HPDE6-E6E7 (cell line): ENCODE results near the gene SAMD7.

Experiments
- DNase-seq: peaks from one replicate; pipeline ENCODE4 v3.0.0; 2011; ENCODE audit warnings: missing footprints; ENCODE audit errors: extremely low spot score

Gene SAMD7

GRCh38 chr3:169911272-169911671 lies at the start of gene SAMD7:
Gene SAMD7 (plus strand): TSS chr3:169911572. CDS start chr3:169919499, 7,927 bp downstream.
- no peak for DNase-seq

DNA sequence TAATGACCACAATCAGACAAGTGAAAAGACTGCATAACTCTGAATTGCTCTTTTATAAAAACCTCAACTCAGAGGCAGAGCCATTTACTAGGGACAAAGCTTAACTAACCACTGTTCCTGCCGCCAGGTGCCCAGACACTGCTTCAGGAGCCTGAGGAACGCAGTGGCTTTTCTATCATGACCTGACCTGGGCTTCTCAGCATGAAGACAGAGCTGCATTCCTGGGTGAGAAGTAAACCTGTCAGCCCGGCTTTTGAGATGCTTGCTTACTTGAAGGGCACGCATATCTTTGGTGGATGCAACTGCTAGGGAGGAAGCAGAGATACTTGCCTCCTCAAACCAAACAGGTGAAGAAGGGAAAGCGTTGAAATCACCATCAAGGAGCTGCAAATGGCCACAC lies 49.5 kb upstream of the SAMD7 start:
- no peak for DNase-seq

DNA sequence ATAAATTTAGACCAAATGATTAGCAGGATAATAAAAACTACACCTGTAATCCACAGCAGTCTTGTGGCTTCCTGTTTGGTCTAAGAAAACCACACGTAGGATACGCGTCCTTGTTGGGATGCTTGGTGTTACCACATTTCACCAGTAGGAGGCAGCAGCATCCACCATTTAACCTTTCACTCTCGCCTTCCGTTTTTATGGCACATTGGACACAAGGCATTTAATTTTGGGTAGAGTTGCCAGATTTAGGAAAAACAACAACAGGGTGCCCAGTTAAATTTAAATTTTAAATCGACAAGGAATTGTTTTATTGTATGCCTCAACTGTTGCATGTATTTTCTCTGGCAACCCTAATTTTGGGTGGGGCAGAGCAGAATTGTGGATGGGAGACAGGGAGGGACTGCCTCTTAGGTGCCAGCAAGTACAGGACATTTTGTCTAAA lies 47.9 kb upstream of the SAMD7 start:
- peak; percentile 46 for DNase-seq

- no peak for DNase-seq
These were observed 47.1 kb upstream of the SAMD7 start for GRCh38 chr3:169864270-169864669.

DNA sequence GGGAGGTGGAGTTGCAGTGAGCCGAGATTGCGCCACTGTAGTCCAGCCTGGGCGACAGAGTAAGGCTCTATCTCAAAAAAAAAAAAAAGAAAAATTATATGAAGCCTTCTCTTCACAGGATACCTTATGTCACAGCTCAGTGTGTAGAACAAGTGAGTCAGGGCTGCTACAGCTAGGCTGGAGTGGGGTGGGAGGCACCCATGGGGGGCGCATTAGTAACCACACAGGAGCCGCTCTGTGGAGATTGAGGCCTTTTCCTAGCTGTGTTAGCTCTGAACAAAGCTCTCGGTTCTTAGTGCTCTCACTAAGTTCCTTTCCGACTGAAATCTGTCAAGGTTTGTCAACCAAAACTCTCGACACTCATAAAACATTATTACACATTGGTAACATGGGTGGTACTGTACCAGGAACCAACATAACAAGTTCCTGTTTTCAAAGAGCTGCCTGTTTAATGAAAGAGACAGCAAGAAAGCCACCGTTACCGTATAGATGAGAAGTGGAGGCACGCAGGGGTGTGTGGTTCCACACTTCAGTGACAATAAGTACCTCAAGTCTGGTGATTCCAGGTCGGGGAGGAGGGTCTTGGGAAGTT lies 46.1 kb upstream of the SAMD7 start:
- DNase-seq, result no peak

DNA sequence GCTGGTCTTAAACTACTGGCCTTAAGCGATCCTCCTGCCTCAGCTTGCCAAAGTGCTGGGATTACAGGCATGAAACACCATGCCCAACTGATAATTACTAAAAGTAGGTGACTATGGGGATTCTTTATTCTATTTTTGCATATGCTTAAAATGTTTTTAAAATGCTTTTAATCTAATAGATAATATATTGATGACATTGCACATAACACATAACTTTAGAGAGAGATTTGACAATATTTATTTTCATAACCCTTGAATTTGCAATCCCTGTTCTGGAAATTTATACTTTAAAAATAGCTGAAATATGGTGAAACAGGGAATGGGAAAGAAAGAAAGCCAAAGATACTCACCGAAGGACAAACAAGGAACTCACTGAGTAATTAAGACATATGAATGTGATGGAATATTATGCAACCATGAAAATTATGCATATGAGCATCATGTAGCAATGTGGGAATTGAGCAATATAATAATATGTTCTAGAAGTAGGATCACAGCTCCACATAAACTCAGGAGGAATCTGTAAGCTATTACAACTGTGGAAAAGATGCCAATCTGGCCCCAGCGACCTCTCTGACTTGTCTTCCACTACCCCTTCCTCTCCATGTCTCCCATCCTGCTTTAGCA lies 43.7 kb upstream of the SAMD7 start:
- DNase-seq, result no peak

DNA sequence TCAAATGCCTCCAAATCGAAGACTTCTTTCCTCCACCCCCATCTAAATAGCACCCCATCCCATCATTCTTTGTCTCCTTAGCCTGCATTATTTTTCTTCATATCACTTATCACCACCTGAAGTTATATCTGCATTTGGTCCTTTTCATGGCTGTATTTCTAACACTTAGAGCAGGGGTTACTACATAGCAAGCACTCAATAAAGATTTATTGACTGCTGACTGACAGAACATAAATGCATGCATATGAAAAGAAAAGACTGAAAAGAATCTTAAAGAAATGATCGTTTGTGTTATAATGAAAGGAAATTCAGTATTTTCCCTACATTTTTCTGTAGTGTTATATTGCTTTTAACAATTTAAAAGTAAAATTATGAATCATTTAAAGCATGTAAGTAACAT lies 43.0 kb upstream of the SAMD7 start:
- DNase-seq, result no peak

DNA sequence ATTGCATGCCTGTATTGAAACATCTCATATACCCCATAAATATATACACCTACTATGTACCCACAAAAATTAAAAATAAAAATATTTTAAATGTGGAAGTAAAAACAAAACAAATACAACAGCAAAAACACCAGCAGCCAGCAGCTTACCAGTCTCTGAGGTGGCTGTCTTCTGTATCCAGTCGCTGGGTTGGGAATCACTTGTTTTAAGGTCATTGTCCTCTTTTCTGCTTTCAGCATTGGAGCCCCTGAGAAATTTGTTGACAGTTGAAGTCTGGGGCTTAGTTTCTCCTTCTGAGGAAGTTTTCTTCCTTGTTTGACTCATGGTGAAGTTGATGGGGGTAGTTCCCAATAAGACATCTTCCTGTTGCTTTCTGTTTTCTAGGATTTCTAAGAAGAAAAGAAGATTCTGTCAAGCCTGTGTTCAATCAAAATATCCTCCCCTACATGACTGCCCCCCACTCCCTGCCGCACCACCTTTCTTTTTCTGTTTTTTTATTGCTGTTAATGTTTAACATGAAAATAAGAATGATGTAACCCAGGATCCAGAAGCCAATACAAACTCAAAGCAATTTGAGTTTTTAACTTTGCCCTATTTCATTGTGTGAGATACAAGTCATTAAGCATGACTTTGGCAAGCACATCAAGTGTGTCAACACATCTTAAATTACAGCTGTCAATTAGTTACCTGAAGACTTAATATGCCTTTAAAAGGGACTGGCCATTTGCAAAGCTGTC lies 41.7 kb upstream of the SAMD7 start, which contains the start of gene LRRC31:
LRRC31 (minus strand) TSS at position 452 of the 737 bp plus-strand sequence; CDS start at position 324, 128 bp downstream.
- DNase-seq, result no peak

DNA sequence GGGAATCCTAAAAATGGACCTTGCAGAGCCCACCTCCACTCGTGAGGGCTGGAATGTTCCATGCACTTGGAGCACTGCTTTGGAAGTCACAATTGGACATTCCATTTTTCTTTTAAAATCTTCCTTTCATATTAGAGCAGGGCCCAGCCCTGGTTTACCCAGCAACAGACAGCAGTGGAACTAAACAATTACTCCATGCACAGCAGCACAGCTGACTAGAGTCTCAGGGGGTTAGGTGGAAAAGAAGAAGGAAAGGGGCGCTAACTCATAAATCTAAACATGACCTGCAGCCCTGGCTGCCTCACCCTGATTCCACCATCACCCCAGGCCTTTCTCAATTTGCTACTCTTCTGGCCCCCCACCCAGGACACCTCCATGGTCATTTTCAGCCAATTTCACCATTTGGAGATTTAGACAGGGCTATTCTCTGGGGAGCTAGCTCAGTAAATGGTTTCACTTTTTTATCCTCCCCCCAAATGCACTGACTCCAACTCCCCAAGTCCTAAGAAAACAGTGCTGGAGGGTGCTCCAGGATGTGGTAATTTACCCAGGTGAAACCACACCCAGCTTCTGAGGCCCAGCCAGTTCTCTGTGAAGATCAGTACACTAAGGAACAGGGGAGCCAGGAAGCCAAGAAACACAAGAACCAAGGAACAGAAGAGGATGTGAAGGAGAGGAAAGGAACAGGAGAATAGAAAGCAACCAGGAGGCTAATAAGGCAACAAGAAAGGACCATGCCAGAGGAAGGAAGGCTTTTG lies 40.1 kb upstream of the SAMD7 start:
- DNase-seq, result no peak

- no peak for DNase-seq
These were observed 32.3 kb upstream of the SAMD7 start for GRCh38 chr3:169879013-169879557.

GRCh38 chr3:169879845-169880575 lies 31.4 kb upstream of the SAMD7 start:
- no peak for DNase-seq

DNA sequence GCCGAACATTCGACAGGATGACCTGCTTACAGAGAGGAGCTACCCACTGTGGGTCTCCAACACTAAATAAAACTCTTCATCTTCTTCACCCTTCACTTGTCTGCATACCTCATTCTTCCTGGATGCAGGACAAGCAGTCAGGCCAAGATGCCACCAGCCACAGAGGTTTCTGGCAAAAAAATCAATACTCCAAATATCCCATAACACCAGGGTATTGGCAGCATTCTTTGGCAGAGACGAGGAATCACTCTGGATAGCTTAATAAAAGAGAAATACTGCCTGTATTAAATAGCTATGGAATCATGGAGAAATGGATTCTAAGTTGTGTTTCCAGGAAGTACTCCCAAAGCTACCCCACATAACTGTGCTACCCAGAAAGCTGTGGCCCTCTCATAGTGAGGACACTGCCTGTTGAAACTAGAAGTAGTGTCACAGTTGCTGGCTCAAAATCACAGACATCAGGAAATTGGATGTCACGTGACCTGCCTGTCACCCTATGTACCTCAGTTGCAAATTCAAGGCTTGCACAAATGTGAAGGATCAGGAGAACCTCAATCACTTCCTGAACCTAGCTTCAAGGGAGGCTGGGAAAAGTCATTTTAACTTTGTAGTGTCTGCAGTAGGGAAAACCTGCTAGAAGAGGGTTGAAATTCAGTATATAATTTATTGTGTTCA lies 30.7 kb upstream of the SAMD7 start:
- DNase-seq, result no peak

DNA sequence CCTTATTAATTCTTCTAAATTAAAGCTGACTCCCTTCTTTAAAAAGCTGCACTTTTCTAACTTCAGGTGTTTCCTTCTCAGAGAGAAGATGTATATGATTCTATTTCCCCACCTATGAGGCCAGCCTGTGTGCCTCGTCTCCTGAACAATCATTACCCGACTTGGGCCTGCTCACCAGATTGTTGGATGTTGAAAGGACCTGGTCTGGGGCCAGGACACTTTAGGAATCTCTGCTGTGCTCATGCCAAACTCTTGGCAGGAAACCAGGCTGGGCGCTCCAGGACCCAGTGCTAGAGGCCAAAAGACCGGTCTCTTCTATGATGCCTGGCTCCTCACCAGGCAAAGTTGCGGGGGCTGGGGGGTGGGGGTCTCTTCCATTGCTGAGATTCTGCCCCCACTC lies 24.7 kb upstream of the SAMD7 start:
- DNase-seq, result no peak

GRCh38 chr3:169891886-169892285 lies 19.5 kb upstream of the SAMD7 start:
- no peak for DNase-seq

DNA sequence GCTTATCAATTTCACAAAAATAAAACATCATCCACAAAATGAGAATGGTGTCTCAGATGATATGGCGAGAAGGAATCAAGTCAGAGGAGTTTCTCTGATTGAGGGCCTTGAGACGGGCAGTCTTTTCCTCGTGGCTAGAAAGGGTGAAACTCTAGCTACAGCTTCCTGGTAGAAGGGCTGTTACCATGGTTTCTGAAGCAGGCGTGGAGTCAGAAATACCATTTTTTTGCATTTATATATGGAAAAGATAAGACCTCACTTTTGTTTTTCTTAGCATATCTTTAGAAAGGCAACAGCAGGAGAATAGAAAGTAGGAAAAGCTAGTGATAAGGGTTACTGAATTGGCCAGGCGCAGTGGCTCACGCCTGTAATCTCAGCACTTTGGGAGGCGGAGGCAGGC lies 17.3 kb upstream of the SAMD7 start:
- DNase-seq, result no peak

DNA sequence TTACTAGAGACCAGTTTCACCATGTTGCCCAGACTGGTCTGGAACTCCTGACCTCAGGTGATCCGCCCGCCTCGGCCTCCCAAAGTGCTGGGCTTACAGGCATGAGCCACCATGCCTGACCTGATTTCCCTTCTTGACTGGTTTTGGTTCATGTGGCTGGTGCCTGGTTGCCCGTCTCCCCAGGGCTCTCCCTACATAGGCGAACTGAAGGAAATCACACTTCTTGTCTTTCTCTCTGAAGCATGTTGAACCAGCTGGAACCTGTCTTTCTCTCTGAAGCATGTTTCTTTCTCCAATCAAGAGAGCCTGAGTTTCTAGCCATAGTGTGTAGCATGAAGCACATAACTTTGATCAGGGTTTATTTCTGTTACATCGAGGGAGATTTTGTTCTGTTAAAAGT lies 16.3 kb upstream of the SAMD7 start:
- no peak for DNase-seq

- DNase-seq, result no peak
These were observed 14.1 kb upstream of the SAMD7 start for GRCh38 chr3:169897284-169897683.

DNA sequence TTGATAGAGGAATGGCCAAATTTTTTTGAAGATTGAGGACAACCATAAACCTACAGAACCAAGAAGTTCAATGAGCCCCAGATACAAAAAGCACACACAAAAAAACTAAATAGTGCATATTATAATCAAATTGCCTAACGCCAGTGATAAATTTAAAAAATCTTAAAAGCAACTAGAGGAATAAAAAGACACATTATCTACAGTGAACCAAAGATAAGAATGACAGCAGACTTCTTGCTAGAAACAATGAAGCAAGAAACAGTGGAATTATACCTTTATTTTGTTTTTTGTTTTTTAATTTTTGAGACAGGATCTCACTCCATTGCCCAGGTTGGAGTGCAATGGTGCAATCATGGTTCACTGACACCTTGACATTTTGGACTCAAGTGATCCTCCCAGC lies 9.9 kb upstream of the SAMD7 start:
- no peak for DNase-seq

DNA sequence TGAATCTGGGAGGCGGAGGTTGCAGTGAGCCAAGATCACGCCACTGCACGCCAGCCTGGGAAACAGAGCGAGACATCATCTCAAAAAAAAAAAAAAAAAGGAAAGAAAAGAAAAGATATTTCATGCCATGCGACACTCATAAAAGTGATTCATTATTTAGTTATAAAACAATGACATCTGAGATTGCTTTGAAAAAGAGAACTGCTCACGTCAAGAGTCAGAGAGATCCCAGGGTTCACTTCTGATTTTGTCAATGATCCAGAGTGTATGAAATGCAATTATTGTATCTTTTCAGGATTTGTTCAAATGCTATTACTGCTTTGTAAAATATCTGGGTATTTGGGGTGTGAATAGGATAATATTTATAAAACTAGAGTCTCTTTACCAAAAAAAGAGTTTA lies 6.0 kb upstream of the SAMD7 start:
- no peak for DNase-seq

GRCh38 chr3:169907476-169907875 lies 3.9 kb upstream of the SAMD7 start:
- DNase-seq, result no peak

DNA sequence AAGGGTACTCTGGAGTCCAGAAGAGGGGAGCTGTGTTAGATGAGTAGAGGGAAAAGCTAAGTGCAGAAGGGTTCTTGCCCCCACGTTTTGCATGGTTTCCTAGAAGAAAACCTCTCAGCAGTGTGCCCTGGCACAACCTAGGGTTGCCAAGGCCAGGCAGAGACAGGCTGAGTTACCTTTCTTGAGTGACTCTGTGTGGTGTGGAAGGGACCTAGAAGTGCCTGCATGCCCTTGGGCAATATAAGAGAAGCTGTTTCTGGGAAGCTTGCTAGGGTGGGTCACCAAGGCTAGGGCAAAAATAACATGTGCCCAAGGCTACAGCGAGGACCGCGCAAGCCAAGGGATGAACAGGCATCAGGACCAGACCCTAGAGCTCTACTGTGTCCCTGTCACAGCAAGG lies 3.4 kb upstream of the SAMD7 start:
- DNase-seq, result no peak
